GM04504 (cell line): ENCODE results near the gene ORMDL3.

Experiments
- DNase-seq: peaks from one replicate; pipeline ENCODE4 v3.0.0-alpha.2; 2012; ENCODE audit warnings: low read depth

ORMDL3 gene, protein sequence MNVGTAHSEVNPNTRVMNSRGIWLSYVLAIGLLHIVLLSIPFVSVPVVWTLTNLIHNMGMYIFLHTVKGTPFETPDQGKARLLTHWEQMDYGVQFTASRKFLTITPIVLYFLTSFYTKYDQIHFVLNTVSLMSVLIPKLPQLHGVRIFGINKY

DNA sequence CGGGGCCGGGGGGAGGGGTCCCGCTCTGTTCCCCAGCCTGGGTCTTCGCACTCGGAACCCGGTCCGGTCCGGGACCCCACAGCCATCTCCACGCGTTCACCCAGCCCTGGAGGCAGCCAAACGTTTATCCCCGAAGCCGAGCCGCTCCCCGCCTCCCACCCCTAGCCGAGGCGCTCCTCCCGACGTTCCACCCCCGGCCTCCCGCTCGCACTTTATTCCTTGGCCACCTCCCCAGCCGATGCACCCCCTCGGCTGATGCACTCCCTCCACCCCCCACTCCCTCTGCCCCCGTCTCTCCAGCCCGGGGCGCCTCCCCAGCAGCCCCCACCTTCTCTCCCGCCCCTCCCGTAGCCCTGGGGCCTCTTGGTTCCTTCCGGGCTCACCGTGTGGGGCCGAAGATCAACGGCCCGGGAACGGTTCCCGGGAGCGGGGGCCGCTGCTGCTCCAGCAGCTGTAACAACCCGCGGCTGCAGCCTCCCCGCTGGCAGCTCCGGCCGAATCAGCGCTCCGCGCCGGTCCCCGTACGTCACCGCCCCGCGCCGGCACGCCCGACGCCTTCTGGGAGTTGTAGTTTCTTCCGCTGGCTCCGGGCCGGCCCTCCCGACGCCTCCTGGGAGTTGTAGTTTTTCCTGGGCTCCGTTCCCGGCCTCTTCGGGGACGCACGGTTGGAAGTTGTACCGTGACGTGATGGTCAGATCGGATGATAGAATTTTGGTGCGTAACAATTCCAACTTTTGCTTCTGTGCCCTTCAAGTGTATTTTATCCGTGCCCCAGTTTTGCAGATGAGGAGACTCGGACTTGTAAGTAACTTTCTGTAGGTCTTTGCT lies at the start of gene ORMDL3, which contains the start of gene LRRC3C:
ORMDL3 (minus strand) TSS at position 501 of the 828 bp plus-strand sequence. CDS start 3,398 bp downstream, outside the sequence.
LRRC3C (plus strand) TSS at position 632 of the 828 bp plus-strand sequence. CDS start 13,792 bp downstream, outside the sequence.
- DNase-seq: peak; percentile 84

DNA sequence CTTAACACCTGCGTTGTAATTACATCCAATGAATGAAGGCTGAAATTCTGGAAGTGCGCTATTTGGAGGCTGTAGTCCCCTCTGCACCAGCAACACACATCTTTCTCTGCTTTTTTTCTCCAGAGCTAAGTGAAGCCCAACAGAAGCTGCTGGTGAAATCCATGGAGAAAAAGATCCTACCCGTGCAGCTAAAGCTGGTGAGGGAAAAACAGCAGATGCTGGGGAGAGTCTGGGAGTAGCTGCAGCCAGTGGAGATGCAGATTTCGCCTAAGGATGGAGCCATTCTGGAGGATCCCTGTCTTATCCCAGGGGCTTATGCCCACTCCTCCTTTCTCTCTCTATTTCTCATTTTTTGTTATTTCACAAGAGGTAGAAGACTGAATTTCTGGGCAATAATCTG lies 48.4 kb upstream of the ORMDL3 start:
- DNase-seq: no peak

DNA sequence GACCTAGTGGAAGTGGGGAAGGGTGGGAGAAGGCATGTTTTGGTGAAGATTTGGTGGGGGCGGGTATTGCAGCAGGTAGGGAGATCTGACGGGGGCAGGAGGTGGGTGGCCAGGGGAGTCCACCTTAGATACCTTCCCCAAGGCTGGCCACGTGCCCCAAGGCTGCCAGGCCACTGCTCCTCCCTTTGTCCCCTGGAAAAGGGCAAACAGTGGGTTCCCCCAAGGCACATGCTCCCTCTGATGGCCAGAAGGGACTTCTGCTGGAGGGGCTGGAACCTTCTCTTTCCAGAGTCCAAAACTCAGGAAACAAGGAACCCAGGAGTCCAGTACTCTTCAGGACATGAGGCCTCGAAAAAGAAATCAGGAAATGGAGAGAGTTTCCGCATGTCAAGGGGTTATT lies 47.0 kb upstream of the ORMDL3 start:
- no peak for DNase-seq

DNA sequence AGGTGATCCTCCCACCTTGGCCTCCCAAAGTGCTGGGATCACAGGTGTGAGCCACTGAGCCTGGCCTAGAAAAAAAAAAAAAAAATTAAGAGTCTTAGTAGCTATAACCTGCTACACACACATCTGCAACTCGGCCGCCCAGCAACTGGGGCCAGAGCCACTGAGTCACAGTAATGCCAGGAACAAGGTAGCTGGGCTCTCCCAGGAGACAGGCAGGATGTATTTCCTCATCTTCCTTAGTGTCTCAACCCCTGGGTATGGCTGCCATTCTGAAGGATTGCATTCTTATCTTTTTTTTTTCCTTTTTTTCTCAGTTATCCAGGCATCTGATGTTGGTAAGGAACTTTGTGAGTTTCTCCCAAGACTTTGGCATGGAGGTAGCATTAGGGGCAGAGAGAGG lies 46.1 kb upstream of the ORMDL3 start:
- no peak for DNase-seq

DNA sequence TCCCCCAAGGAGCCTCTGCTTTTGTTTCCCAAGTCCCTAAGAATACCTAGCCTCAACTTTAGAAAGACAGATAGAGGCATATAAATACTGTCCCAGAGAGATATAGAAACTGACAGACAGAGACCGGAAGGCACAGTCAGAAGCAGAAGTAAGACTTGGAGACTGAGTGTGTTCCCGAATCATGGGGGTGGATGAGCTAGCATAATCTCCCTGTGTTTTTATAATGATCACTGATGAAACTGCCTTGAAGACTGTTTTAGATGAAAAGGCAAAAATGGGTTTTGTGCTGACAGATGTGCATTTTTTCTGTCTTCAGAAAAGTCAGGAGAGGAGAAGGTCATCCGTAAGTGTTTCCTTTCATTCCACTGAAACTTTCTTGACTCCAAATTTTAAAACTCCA lies 44.9 kb upstream of the ORMDL3 start:
- DNase-seq: no peak

DNA sequence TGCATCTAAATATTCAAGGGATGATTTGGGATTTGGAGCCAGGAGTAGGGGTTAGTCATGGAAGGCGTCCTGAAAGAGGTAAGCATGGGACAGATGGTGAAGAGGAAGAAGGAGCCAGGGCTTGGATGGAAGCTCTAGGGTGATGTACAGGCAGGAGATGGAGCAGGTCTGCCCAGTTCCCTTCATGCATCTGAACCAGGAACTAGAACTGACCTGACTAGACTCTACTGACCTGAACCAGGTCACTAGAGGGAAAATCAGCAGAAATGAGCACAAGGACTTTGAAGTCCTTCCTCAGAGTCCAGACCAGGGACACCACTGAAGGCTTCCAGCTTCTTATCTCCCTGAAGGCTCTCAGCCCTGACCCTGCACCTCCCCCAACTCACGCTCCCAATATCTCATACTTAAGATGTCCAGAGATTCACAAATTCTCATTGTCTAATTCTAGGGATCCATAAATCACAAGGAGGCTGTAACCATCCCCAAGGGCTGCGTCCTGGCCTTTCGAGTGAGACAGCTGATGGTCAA lies 43.7 kb upstream of the ORMDL3 start:
- DNase-seq: no peak

DNA sequence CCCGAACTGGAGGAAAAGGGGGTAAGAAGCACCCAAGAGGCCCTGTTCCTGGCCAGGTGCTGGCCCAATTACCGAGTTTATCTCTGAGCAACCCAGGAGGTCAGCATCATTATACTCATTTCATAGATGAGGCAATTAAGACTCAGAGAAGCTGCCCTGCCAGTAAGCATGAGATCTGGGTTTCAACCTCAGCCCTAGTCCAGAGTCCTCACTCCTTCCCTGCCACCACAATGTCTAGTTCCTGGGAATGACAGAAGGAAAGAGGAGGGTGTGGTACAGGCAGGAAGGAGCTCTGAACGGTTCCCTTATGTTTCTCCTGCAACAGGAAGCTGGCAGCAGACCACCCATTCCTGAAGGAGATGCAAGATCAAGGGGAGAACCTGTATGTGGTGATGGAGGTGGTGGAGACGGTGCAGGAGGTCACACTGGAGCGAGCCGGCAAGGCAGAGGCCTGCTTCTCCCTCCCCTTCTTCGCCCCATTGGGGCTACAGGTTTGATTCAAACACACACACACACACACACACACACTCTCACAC lies 42.8 kb upstream of the ORMDL3 start:
- no peak for DNase-seq

DNA sequence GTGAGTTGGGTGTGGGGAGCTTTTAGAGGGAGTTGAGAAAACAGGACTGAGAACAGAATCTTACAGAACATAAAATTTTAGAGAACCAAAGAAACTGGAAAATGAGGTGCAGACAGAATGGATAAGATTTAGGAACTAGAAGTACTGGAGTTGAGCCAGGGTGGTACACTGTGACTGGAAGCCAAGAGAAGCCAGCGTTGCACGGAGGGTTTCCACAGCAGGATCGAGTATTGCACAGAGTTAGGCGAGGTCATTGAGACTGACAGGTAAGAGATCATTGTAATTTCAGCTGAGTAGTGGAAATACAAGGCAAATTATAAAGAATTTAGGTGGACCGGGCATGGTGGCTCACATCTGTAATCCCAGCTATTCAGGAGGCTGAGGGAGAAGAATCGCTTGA lies 42.0 kb upstream of the ORMDL3 start:
- DNase-seq: no peak

DNA sequence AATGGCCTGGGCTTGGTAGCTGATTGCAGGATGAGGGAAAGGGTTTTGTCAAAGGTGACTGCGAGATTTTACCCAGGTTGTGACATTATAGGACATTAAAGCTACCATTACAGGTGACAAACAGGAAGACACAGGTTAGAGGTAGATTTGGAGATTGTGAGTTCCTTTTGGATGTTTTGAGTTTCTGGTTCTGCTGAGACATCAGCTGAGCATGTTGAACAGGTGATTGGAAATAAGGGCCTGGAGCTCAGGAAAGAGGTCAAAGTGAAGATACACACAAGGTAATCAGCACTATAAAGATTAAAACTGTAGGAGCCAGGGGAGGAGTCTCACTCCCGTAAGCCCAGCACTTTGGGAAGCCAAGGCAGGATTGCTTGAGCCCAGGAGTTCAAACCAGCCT lies 41.4 kb upstream of the ORMDL3 start:
- DNase-seq: no peak

DNA sequence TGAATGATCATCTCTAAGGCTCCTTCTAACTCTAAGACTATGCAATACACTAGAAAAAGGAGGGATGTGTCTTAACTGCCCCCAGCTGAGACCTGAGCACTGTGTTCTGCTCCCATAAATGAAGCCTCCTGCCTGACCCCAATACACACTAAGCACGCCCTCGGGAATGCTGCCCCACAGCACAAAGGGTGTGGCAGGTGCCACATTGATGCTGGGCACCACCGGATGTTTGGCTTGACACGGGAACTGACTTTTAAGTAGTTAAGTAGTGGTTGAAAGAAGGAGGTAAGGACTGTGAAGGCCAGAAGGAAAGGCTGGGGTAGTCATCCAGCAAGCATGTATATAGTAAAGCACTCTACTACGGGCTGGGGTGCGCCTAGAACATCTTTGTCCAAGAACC lies 39.4 kb upstream of the ORMDL3 start:
- DNase-seq: no peak

DNA sequence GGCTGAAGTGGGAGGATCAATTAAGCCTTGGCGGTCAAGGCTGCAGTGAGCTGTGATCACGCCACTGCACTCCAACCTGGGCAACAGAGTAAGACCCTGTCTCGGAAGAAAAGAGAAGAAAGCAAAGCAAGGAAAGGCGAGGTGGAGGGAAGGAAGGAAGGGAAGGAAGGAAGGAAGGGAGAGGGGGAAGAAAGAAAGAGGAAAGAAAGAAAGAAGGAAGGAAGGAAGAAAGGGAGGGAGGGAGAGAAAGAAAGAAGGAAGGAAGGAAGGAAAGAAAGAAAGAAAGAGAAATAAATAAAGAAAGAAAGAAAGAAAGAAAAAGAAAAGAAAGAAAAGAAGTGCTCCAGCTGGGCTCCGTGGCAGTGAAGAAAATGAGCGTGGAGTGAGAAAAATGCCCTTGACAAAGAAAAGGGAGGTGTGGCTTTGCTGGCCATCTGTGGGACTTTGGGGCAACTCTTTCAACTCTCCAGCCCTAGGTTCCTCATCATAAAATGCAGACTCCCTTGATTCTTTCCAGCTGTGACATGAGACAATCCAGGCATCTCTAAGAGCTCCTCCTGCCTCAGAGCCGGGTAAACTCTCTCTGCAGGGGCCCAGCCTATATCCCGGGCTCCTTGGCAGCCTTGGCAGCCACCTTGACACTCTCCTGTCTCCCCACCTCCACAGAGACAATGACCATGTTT lies 37.8 kb upstream of the ORMDL3 start:
- DNase-seq: no peak

DNA sequence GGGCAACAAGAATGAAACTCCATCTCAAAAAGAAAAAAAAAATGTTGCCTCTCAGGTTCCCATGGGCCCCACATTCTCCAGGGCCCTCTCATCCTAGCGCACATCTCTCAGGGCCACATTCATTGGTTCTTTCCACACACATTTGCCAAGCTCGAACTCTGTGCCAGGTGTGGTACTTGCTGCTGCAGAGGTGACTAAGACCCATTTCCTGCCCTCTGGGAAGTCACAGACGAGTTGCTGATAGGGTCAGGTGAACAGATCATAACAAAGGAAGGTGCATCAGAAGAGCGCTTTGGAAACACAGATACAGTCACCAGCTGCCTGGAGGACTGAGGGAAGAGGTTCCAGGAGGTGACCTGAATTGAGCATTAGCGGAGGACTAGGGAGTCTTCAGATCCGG lies 36.4 kb upstream of the ORMDL3 start:
- no peak for DNase-seq

DNA sequence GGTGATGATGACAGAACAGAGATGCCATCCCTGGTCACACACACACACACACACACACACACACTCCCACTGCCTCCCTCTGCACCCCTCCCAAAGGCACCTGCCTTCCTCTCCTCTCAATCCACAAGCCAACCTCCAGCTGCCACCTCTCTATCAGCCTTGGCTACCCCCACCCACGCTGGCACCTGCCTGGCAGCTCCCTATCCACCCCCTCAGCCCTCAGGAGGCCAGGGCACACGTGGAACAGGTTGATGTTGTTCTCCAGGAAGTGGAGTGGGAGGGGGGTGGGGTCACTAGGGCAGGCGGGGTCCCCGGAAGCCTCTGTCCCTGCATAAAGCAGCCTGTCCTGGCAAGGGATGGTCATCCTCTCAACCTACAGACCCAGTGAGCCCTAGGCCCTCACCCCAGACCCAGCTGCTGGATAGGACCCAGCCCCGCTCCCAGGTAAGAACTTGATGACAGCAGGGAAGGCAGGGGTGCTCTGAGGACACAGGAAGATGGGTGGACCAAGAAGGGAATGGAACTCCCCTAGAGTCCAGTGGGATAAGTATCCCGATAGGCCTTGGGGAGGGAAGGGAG lies 35.3 kb upstream of the ORMDL3 start, which contains the start of gene GSDMA:
GSDMA (plus strand) TSS at position 363 of the 579 bp plus-strand sequence. CDS start 2,684 bp downstream, outside the sequence.
- no peak for DNase-seq

DNA sequence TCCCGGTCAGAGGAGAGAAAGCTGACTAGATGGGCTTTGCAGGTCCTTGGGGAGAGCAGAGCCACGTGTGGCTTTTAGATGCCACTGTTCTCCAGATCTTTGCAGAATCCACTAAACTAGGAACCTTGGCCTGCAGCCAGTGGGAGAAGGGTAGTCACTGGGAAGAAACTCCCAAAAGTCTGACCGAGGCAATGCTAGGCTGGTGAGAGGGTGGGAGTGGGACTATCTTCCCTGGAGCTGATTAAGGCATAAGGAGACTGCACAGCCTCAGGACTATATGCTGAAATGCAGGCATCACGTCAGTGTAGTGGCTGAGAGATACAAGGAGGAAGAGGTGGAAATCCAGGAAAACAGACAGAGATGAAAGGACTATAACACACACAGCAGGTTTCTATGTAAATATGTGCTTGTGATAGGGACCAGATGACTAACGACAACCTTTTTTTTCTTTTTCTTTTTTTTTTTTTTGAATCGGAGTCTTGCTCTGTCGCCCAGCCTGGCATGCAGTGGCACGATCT lies 33.2 kb upstream of the ORMDL3 start:
- no peak for DNase-seq

DNA sequence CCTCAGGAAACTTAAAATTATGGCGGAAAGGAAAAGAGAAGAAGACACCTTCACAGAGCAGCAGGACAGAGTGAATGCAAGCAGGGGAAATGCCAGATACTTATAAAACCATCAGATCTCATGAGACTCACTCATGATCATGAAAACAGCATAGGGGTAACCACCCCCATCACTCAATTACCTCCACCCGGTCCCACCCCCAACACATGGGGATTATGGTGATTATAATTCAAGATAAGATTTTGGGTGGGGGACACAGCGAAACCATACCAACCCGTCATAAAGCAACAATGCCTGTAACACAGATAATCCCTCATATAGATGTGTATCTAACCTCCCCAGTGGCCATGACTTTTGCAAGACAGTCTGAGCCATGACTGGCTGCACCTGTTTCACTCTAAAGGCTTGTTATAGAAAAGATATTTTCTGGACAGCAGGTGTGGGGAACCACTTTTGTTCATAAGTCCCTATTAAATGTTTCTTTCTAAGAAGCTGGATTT lies 28.4 kb upstream of the ORMDL3 start:
- no peak for DNase-seq

DNA sequence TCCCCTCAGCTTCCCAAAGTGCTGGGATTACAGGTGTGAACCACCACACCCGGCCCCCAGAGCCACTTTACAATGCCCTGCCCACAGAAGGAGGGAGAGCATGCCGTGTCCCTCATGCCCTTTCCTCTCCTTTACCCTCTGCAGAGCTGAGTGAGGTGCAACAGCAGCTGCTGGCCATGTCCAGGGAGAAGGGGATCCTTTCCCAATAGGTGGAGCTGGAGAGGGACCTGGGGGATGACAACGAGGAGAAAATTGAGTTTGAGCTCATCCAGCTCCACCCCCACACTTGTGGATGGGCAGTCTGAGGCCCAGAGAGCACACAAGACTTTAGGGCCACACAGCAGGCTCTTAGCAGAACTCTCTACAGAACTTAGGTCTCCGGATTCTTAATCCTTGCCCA lies 27.5 kb upstream of the ORMDL3 start:
- DNase-seq: no peak

DNA sequence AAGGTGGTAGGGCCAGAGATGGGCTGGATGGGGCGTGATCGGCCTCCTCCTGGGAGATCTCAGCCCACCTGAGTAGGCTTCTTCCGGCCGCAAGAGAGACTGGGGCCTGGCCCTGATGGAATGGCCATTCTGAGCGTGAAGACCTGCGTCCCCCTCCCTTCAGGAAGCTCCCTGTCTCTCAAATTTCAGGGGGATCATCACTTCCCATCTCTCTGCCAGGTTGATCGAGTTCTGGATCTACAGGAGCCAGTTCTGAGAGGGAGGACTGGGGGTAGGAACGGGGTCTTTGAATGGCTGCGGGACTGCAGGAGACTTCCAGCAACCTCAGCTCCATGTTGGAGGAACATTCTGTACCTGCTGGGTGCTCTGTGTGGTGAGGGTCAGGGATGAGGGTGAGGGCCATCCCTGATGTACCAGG lies 26.1 kb upstream of the ORMDL3 start:
- no peak for DNase-seq

DNA sequence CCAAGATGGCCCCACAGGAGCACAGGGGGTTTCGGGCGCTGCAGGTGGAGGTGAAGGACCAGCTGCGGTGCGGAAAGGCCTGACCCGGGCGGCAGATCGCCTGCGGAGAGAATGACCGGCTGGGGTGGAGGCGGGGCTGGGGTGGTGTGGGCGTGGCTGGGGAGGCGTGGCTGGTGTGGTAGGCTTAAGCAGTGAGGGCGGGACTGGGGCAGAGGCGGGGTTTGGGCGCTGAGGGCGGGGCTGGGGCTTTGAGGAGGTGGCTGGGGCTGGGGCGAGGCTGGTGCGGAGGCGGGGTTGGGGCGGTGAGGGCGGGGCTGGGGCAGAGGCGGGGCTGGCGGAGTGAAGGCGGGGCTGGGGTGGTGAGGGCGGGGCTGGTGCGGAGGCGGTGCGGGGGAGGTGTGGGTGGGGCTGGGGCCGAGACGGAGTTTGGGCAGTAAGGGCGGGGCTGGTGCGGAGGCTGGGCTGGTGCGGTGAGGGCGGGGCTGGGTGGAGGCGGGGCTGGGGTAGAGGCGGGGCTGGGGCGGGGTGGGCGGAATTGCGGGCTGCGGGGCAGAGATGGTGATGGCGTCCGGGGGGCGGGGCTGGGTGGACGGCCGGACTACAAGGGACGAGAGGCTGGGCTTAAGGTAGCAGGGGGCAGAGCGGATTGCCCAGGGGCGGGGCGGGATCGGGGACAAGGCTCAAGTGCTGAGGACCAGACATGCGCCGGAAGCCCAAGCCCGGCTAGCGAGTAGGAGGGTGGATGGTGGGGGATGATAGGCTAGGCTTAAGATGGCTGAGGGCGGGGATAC lies 25.5 kb upstream of the ORMDL3 start:
- DNase-seq: peak; percentile 87

DNA sequence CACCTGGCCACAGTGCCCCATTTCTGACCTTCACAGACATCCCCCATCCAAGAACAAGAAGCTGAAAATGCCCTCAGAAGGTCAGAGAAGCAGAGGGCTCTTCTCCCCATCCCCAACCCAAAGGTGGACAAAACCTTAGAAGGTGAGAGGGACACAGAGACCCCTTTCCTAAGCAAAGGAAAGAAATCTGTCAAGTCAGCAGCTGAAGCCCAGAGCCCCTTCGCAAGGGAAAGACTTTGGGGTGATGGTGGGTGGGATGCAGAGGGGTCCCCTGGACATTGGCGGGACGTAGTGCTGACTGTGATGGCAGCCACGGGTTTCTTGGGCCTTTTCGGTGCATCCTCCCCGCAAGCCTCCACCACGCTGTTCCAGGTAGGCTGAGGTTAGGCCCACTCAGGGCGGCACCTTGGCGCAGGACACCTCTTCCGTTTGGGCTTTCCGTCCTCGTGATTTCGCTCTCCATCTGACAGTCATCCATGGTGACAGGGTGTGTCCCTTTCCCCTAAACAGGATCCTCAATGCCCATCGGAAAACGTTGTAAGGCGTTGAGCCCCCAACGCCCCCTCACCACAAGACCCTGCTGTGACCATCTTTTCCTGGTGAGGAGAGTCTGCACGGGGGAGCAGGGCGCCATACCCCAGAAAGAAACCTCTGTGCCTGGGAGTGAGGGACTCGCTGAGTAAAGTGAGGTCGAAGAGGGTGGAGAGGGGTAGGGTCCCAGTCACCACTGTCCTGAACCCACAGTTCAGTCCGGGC lies 24.7 kb upstream of the ORMDL3 start:
- no peak for DNase-seq

DNA sequence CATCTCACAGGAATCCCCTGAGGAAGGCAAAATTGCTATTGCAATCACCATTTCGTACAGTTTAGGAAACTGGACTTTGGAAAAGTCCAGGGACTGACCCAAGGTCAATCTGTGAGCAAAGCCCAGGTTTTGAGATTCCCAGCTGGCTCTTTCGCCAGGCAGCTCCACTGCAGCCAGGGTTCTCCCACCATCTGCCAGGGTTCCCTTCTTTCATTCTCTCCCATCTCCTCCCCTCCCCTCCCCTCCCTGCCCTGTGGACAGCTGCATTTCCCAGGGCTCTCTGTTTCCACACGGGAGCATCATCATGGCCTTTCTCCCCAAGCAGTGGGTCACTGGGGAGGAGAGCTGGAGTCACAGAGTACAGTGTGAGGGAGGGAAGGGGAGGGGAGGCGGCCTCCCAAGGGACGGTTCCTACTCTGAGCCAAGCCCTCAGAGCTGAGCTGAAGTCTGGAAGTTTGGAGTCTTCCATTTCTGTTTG lies 23.5 kb upstream of the ORMDL3 start:
- no peak for DNase-seq
